Panc1 (cell line): Measurements from ENCODE around the gene GSG1L. TPM values are rescaled to one million over a fixed set of nuclear protein-coding genes. Genes with fewer than 3 reads are reported as not detected.

Experiments used
- ATAC-seq: fragments of 200-7000 bp; cut with Tn5 transposase; 2 replicates; pipeline ENCODE4 v1.9.1; 2020; ENCODE audit warnings: mild to moderate bottlenecking, moderate library complexity
- BruUV-seq: library from RNA; stranded (reverse); fragments of 400-500 nt; replicated peaks from 2 replicates; lab custom pipeline; 2021; lab: Mats Ljungman, UMichigan
- CTCF ChIA-PET: fragments of 300-600 bp; sonication (Branson Sonifier 250); formaldehyde crosslinking; loops from one replicate; lab custom pipeline; 2022; ENCODE audit warnings: antibody characterized with exemption; lab: Charles Lee
- POLR2A ChIA-PET: fragments of 300-600 bp; sonication (Branson Sonifier 250); formaldehyde crosslinking; loops from one replicate; lab custom pipeline; 2022; ENCODE audit warnings: antibody characterized with exemption; lab: Charles Lee
- DNase-seq: peaks from one replicate; pipeline ENCODE4 v3.0.0-alpha.2; 2010; ENCODE audit warnings: low read depth, low spot score
- H3K27ac ChIP-seq: 2 replicates; pipeline ENCODE4 v1.5.1; 2011; ENCODE audit warnings: mild to moderate bottlenecking, low read length, inconsistent platforms
- H3K27me3 ChIP-seq: fragments of 200-500 bp; sonication (Bioruptor generic); 2 replicates; pipeline ENCODE4 v1.6.0; 2014; ENCODE audit warnings: low read length, inconsistent platforms; ENCODE audit not compliant: control insufficient read depth, insufficient read depth
- H3K36me3 ChIP-seq: fragments of 200-500 bp; sonication (Bioruptor generic); 2 replicates; pipeline ENCODE4 v1.5.1; 2014; ENCODE audit warnings: inconsistent platforms, mild to moderate bottlenecking, low read length, moderate library complexity; ENCODE audit not compliant: control insufficient read depth, insufficient read depth
- H3K4me1 ChIP-seq: 2 replicates; pipeline ENCODE4 v1.5.1; 2011; ENCODE audit warnings: inconsistent platforms, mild to moderate bottlenecking, low read length, moderate library complexity; ENCODE audit not compliant: control insufficient read depth, insufficient read depth
- H3K4me3 ChIP-seq, 2 experiments: 2 replicates each; pipeline ENCODE4 v1.5.1; 2011 to 2012; ENCODE audit warnings: low read depth in 2 of 2, low read length in 2 of 2, mild to moderate bottlenecking in 2 of 2, inconsistent platforms in 1 of 2, moderate library complexity in 1 of 2
- H3K9me3 ChIP-seq: fragments of 200-500 bp; sonication (Bioruptor generic); 2 replicates; pipeline ENCODE4 v1.5.1; 2014; ENCODE audit warnings: low read depth, mild to moderate bottlenecking, inconsistent platforms, low read length, moderate library complexity; ENCODE audit not compliant: control insufficient read depth, insufficient read depth
- CTCF ChIP-seq: fragments of 450-650 bp; IDR thresholded peaks from 2 replicates; pipeline ENCODE4 v1.5.1; 2017; ENCODE audit warnings: mild to moderate bottlenecking
- POLR2AphosphoS5 ChIP-seq: IDR thresholded peaks from 2 replicates; pipeline ENCODE4 v1.6.1; 2012; ENCODE audit warnings: mild to moderate bottlenecking, low read depth, low read length, moderate library complexity
- REST ChIP-seq, 2 experiments: IDR thresholded peaks; 2 replicates each; pipeline ENCODE4 v1.6.1; 2011 to 2012; ENCODE audit warnings: low read depth in 2 of 2, control low read depth in 1 of 2, low read length in 1 of 2, mild to moderate bottlenecking in 1 of 2, moderate library complexity in 1 of 2; ENCODE audit not compliant: insufficient read depth in 1 of 2
- SIN3A ChIP-seq: IDR thresholded peaks from 2 replicates; pipeline ENCODE4 v1.6.1; 2012; ENCODE audit warnings: low read depth, mild to moderate bottlenecking, low read length, moderate library complexity, borderline replicate concordance; ENCODE audit not compliant: insufficient read depth
- TCF7L2 ChIP-seq: IDR thresholded peaks from 2 replicates; pipeline ENCODE4 v1.6.1; 2011; ENCODE audit warnings: mild to moderate bottlenecking, low read depth, low read length, inconsistent platforms
- in situ Hi-C: cut with HindIII; loops from 2 replicates; pipeline ENCODE4 v1.10.0; 2016; ENCODE audit warnings: low sequenced_read_pairs, low pct_unique_long_range_greater_than_20kb
- intact Hi-C: fragments of 100-400 bp; cut with micrococcal nuclease; formaldehyde crosslinking; loops from one replicate; pipeline ENCODE4 v1.10.0; 2022; ENCODE audit not compliant: unreplicated experiment
- total RNA-seq: library from RNA; stranded (reverse); gene quantifications from one replicate; pipeline ENCODE4 v1.2.1, GENCODE V29; 2021; ENCODE audit not compliant: unreplicated experiment

Gene GSG1L
- total RNA-seq, 1 experiment from 2014 or later: 0.08 TPM

DNA sequence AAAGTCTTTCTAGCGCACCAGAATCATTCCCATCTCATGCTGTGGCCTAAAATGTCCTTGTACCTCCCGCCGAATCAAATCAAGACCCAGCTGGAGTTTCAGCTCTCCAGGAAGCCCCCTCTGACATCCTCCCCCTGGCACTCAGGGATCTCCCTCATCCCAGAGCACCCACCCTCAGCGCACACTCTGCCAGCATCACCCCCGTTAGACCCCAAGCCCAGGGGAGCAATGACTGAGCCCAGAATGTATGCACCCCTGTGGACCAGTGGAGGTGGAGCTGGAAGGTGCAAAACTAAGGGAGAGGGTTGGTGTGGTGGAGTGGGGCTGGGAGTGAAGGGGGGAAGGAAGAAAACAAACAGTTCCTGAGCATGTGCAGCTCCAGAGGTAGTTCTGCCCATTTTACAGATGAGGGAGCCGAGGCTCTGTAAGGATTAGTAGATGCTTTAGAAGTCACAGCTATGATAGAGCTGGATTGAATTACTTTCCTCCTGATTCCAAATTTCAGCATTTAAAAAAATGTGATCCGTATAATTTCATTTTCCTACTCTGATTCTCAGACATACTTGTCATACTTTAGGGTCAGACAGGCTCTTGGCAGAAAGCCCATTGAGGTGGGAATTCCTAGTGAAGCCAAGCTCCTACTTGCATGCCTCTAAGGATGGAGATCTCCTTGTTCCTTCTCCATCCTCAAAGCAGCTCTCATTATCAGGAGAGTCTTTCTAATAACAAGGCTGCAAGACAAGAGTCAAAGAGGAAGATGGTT, 270.8 kb downstream of the GSG1L start:
- Histone ChIP-seq H3K4me3 (no peak overlapping the region), H3K27me3 (no peaks in the 10 kb centered on the region), H3K9me3 (no peaks in the 10 kb centered on the region), H3K27ac (no peak overlapping the region), H3K4me1 (no peaks in the 10 kb centered on the region), H3K36me3 (no peaks in the 10 kb centered on the region)
- intact Hi-C loops (no loop called here), in situ Hi-C loops (no loop called here)
- no peak for DNase-seq
- BruUV-seq: no TSS peak
- ATAC-seq: no peak
- no peak for TF ChIP-seq REST (IDR thresholded peaks at IDR 0.05; ENCODE audit: insufficient read depth in 1 of 2, low read depth in 2 of 2, low read length in 1 of 2)
- ChIA-PET CTCF (interaction anchor here (0.6 to 0.7 kb wide), 2 partner anchors 12 to 212 kb away, joined by 3 to 9 read pairs; no protein-coding TSS in a partner anchor), POLR2A (interaction anchor here (0.5 kb wide), 1 partner anchor 27 kb away, joined by 3 read pairs; no protein-coding TSS in a partner anchor)

- no peak overlapping the region for H3K4me3 ChIP-seq
- in situ Hi-C loops (no loop called here), intact Hi-C loops (no loop called here)
- no peaks in the 10 kb centered on the region for H3K9me3 ChIP-seq
- CTCF ChIA-PET: no interaction called here
- no peaks in the 10 kb centered on the region for H3K4me1 ChIP-seq
- POLR2A ChIA-PET: no interaction called here
- no peak for ATAC-seq
- H3K27me3 ChIP-seq: no peaks in the 10 kb centered on the region
- H3K27ac ChIP-seq: no peak overlapping the region
- TF ChIP-seq REST (IDR thresholded peaks at IDR 0.05; ENCODE audit: insufficient read depth in 1 of 2, low read depth in 2 of 2, low read length in 1 of 2): no peak
- TF ChIP-seq SIN3A: no peak
- no peak for TF ChIP-seq TCF7L2
- TF ChIP-seq POLR2AphosphoS5: no peak
- no peak for TF ChIP-seq CTCF
- no peak for DNase-seq
- no TSS peak for BruUV-seq
- no peaks in the 10 kb centered on the region for H3K36me3 ChIP-seq
Observed at GRCh38 chr16:27791404-27791719, 272.2 kb downstream of the GSG1L start.
